GM12878 (cell line): Measurements from ENCODE around the gene SSB. TPM values are rescaled to one million over a fixed set of nuclear protein-coding genes. Genes with fewer than 3 reads are reported as not detected.

Experiments used
- ATAC-seq: fragments of 200-7000 bp; cut with Tn5 transposase; 3 replicates; pipeline ENCODE4 v1.9.1; 2020; ENCODE audit warnings: mild to moderate bottlenecking, moderate library complexity
- BruUV-seq: library from RNA; stranded (reverse); fragments of 400-500 nt; replicated peaks from 2 replicates; lab custom pipeline; 2021; lab: Mats Ljungman, UMichigan
- CTCF ChIA-PET: fragments of 300-600 bp; sonication (Branson Sonifier 250); formaldehyde crosslinking; extraction: SDS; loops from one replicate; lab custom pipeline; 2021; ENCODE audit warnings: inconsistent platforms; lab: Yijun Ruan, JAX
- POLR2A ChIA-PET: fragments of 350-600 bp; formaldehyde crosslinking; extraction: SDS; loops from one replicate; lab custom pipeline; 2021; ENCODE audit warnings: inconsistent platforms; lab: Charles Lee
- RAD21 ChIA-PET: fragments of 300-600 bp; sonication (Branson Sonifier 250); formaldehyde crosslinking; loops from one replicate; lab custom pipeline; 2023; ENCODE audit warnings: antibody characterized with exemption; ENCODE audit not compliant: unreplicated experiment; lab: Charles Lee
- SMC1A ChIA-PET: fragments of 300-600 bp; sonication (Branson Sonifier 250); formaldehyde crosslinking; loops from one replicate; lab custom pipeline; 2023; ENCODE audit not compliant: unreplicated experiment, uncharacterized antibody; lab: Charles Lee
- DNase-seq: peaks from one replicate; pipeline ENCODE4 v3.0.0-alpha.2; 2011; ENCODE audit warnings: low read depth, low spot score
- FAIRE-seq: peaks from 3 replicates; lab custom pipeline; 2011; peaks lifted over from hg19 to GRCh38; lab: Jason Lieb, UNC
- H2AFZ ChIP-seq: 2 replicates; pipeline ENCODE4 v1.6.0; 2011; ENCODE audit warnings: low read depth, low read length, control low read depth; ENCODE audit not compliant: control insufficient read depth
- H3K27ac ChIP-seq: 2 replicates; pipeline ENCODE4 v1.5.1; 2011; ENCODE audit warnings: control low read depth; ENCODE audit not compliant: control insufficient read depth, insufficient read depth
- H3K27me3 ChIP-seq, 2 experiments: replicated peaks in 1 of 2; 2 replicates each; pipeline versions ENCODE4 v1.6.0 to v1.6.1; 2011; ENCODE audit warnings: low read length in 1 of 2; ENCODE audit not compliant: control insufficient read depth in 2 of 2, insufficient read depth in 2 of 2
- H3K36me3 ChIP-seq, 2 experiments: 2 replicates each; pipeline ENCODE4 v1.5.1; 2011; ENCODE audit warnings: low read length in 1 of 2; ENCODE audit not compliant: control insufficient read depth in 2 of 2, insufficient read depth in 2 of 2
- H3K4me1 ChIP-seq: 2 replicates; pipeline ENCODE4 v1.6.1; 2011; ENCODE audit warnings: mild to moderate bottlenecking, low read length, moderate library complexity, mixed read lengths; ENCODE audit not compliant: control insufficient read depth, insufficient read depth
- H3K4me2 ChIP-seq: 2 replicates; pipeline ENCODE4 v1.6.0; 2011; ENCODE audit warnings: control low read depth; ENCODE audit not compliant: control insufficient read depth, insufficient read depth
- H3K4me3 ChIP-seq: fragments of 200-600 bp; sonication (generic); 2 replicates; pipeline ENCODE4 v1.5.1; 2016
- H3K79me2 ChIP-seq: 2 replicates; pipeline ENCODE4 v1.6.0; 2011; ENCODE audit warnings: low read length; ENCODE audit not compliant: control insufficient read depth, insufficient read depth
- H3K9ac ChIP-seq: 2 replicates; pipeline ENCODE4 v1.8.0; 2011; ENCODE audit warnings: low read length, control low read depth, mixed read lengths; ENCODE audit not compliant: control insufficient read depth, insufficient read depth
- H3K9me3 ChIP-seq: replicated peaks from 3 replicates; pipeline ENCODE4 v1.5.1; 2011; ENCODE audit warnings: mild to moderate bottlenecking, low read length; ENCODE audit not compliant: control insufficient read depth, insufficient read depth
- H4K20me1 ChIP-seq: 2 replicates; pipeline ENCODE4 v1.6.0; 2011; ENCODE audit not compliant: control insufficient read depth, insufficient read depth
- CBX3 ChIP-seq: fragments of 200-600 bp; sonication (generic); IDR thresholded peaks from 2 replicates; pipeline ENCODE4 v1.6.1; 2016; ENCODE audit warnings: low read depth, borderline replicate concordance
- CBX5 ChIP-seq: sonication (generic); IDR thresholded peaks from 2 replicates; pipeline ENCODE4 v1.6.1; 2016; ENCODE audit warnings: low read depth, moderate library complexity, mild to moderate bottlenecking, inconsistent platforms
- CEBPB ChIP-seq, 2 experiments: fragments of 150-350 bp in 1 of 2; IDR thresholded peaks; 2 replicates each; pipeline ENCODE4 v1.6.1; 2012 to 2014; ENCODE audit warnings: low read depth in 2 of 2, low read length in 2 of 2, borderline replicate concordance in 1 of 2, inconsistent platforms in 1 of 2
- KDM1A ChIP-seq: fragments of 200-600 bp; sonication (generic); IDR thresholded peaks from 2 replicates; pipeline ENCODE4 v1.6.1; 2016; ENCODE audit warnings: borderline replicate concordance
- MTA3 ChIP-seq: IDR thresholded peaks from 2 replicates; pipeline ENCODE4 v1.6.1; 2012; ENCODE audit warnings: low read length, inconsistent platforms, borderline replicate concordance
- NFYA ChIP-seq: IDR thresholded peaks from 2 replicates; pipeline ENCODE4 v1.6.1; 2011; ENCODE audit warnings: low read depth, mild to moderate bottlenecking, low read length, improper control_type of control experiment, borderline replicate concordance
- NFYB ChIP-seq: IDR thresholded peaks from 2 replicates; pipeline ENCODE4 v1.6.1; 2011; ENCODE audit warnings: low read depth, mild to moderate bottlenecking, low read length, improper control_type of control experiment, moderate library complexity; ENCODE audit not compliant: insufficient read depth
- NKRF ChIP-seq: fragments of 450-650 bp; conservative IDR thresholded peaks from 2 replicates; pipeline ENCODE4 v1.6.1; 2017; ENCODE audit warnings: mild to moderate bottlenecking, moderate library complexity
- NRF1 ChIP-seq: conservative IDR thresholded peaks from 2 replicates; pipeline ENCODE4 v1.6.1; 2011; ENCODE audit warnings: mild to moderate bottlenecking, low read depth, low read length, improper control_type of control experiment
- PAX5 ChIP-seq: IDR thresholded peaks from 2 replicates; pipeline ENCODE4 v1.6.1; 2011; ENCODE audit warnings: low read depth, low read length, borderline replicate concordance
- POLR2AphosphoS5 ChIP-seq: IDR thresholded peaks from 2 replicates; pipeline ENCODE4 v1.6.1; 2011; ENCODE audit warnings: mild to moderate bottlenecking, low read length, inconsistent platforms
- SP1 ChIP-seq: IDR thresholded peaks from one replicate; pipeline ENCODE4 v1.6.1; 2011; ENCODE audit warnings: low read depth, low read length
- SREBF1 ChIP-seq: IDR thresholded peaks from 2 replicates; pipeline ENCODE4 v1.6.1; 2012; ENCODE audit warnings: mild to moderate bottlenecking, low read length
- YBX1 ChIP-seq: fragments of 450-650 bp; IDR thresholded peaks from 2 replicates; pipeline ENCODE4 v1.6.1; 2016; ENCODE audit warnings: antibody characterized with exemption
- ZBTB33 ChIP-seq: fragments of 450-650 bp; IDR thresholded peaks from 2 replicates; pipeline ENCODE4 v1.6.1; 2017; ENCODE audit warnings: mild to moderate bottlenecking
- ZNF384 ChIP-seq: IDR thresholded peaks from 2 replicates; pipeline ENCODE4 v1.6.1; 2012; ENCODE audit warnings: low read depth, mild to moderate bottlenecking, low read length, improper control_type of control experiment, borderline replicate concordance
- WGBS: methylation state at CpG from one replicate; pipeline ENCODE4 v1.1.6; 2016; ENCODE audit warnings: low lambda C conversion rate; ENCODE audit not compliant: insufficient replicate concordance, insufficient coverage; ENCODE audit errors: missing lambda C conversion rate; 5-methylcytosine and 5-hydroxymethylcytosine counted together
- in situ Hi-C: fragments of 300-500 bp; cut with MboI; formaldehyde crosslinking; loops from 9 replicates; pipeline ENCODE4 v1.14.3; 2018; ENCODE audit warnings: mixed read lengths
- intact Hi-C: fragments of 100-400 bp; cut with micrococcal nuclease; formaldehyde crosslinking; loops from one replicate; pipeline ENCODE4 v1.14.2; 2022; ENCODE audit not compliant: unreplicated experiment
- polyA plus RNA-seq, 11 experiments: library from polyadenylated mRNA; depleted of rRNA in 4 of 11; unstranded in 6 of 11; stranded (reverse) in 5 of 11; fragments of >200 nt; fragmentation: Nextera tagmentation in 4 of 11; fragmentation: Illumina TruSeq in 1 of 11; extraction: Ambion mirVana in 4 of 11; extraction: Trizol in 1 of 11; gene quantifications; 1 replicate in 1 of 11; 2 replicates in 10 of 11; pipeline versions ENCODE4 v1.2.1 to v1.2.3, GENCODE V29; 2011 to 2016; ENCODE audit warnings: inconsistent platforms in 2 of 11, missing spikeins in 2 of 11, low read depth in 1 of 11
- total RNA-seq, 4 experiments: library from RNA; depleted of rRNA in 3 of 4; stranded (reverse); fragments of >200 nt in 3 of 4; fragmentation: Illumina TruSeq in 1 of 4; extraction: Trizol in 1 of 4; gene quantifications; 2 replicates each; pipeline versions ENCODE4 v1.2.1 to v1.2.3, GENCODE V29; 2013 to 2021
- TF ChIP-seq, protein P1 (sequence below): fragments of 450-650 bp; IDR thresholded peaks from 2 replicates; pipeline ENCODE4 v1.6.1; 2016; ENCODE audit warnings: mild to moderate bottlenecking
- TF ChIP-seq, protein P2 (sequence below): fragments of 450-650 bp; IDR thresholded peaks from 2 replicates; pipeline ENCODE4 v1.6.1; 2017; ENCODE audit warnings: antibody characterized with exemption, mild to moderate bottlenecking, moderate library complexity

Gene SSB
- total and polyA plus RNA-seq, 10 of the 15 experiments (the other 5 are each of a cell fraction or from before 2014, with no cell fraction given), result 103 to 313 (median 200) TPM

DNA sequence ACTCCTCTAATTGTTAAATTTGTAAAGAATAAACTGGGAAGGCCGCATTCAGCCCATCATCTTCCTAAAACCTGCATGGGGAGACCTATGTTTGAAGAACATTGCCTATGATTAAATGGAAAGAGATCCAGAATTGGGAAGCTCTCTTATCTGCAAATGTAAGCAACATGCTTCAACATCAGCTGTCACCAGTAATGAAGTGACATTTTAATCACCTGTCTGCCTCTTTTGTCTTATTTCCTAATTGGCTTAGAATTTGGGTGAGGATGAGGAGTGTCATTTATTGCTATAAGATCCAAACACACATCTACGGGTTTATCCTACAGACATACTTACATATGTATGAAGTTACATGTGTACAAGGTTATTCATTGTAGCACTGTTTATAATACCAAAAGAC, 26.0 kb upstream of the SSB start:
- RAD21 ChIA-PET, result no interaction called here
- Histone ChIP-seq H3K36me3 (no peaks in the 10 kb centered on the region), H4K20me1 (no peaks in the 10 kb centered on the region), H3K27ac (no peak overlapping the region), H3K4me1 (no peaks in the 10 kb centered on the region; the same call in 1 of the 2 replicates), H3K4me2 (no peak overlapping the region), H3K9ac (no peak overlapping the region), H3K4me3 (no peak overlapping the region), H3K27me3 (peaks cover 0 to 7% of the 10 kb centered on the region in 2 experiments; a peak in 1 of 4 replicates), H2AFZ (no peak overlapping the region), H3K79me2 (no peaks in the 10 kb centered on the region), H3K9me3 (no peaks in the 10 kb centered on the region; the same call in 2 of the 3 replicates)
- in situ Hi-C loops, result no loop called here
- 97% methylated on average over 2 of the region's 2 CpGs for WGBS
- DNase-seq (no peak), ATAC-seq (no peak), FAIRE-seq (no peak)
- POLR2A ChIA-PET, result no interaction called here
- BruUV-seq, result no TSS peak
- CTCF ChIA-PET, result no interaction called here
- intact Hi-C loops, result no loop called here
- SMC1A ChIA-PET, result interaction anchor here (1.0 to 1.3 kb wide), 2 partner anchors 12 to 18 kb away, joined by 4 to 5 read pairs; no protein-coding TSS in a partner anchor
- TF ChIP-seq ZNF384, result no peak
- TF ChIP-seq NRF1, result no peak
- TF ChIP-seq POLR2AphosphoS5, result no peak
- TF ChIP-seq CEBPB (IDR thresholded peaks at IDR 0.05; ENCODE audit: borderline replicate concordance in 1 of 2, low read depth in 2 of 2, low read length in 2 of 2), result no peak
- no peak for TF ChIP-seq NFYB
- no peak for TF ChIP-seq NKRF
- TF ChIP-seq, protein P1, sequence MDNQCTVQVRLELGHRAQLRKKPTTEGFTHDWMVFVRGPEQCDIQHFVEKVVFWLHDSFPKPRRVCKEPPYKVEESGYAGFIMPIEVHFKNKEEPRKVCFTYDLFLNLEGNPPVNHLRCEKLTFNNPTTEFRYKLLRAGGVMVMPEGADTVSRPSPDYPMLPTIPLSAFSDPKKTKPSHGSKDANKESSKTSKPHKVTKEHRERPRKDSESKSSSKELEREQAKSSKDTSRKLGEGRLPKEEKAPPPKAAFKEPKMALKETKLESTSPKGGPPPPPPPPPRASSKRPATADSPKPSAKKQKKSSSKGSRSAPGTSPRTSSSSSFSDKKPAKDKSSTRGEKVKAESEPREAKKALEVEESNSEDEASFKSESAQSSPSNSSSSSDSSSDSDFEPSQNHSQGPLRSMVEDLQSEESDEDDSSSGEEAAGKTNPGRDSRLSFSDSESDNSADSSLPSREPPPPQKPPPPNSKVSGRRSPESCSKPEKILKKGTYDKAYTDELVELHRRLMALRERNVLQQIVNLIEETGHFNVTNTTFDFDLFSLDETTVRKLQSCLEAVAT, result no peak
- TF ChIP-seq SP1, result no peak
- no peak for TF ChIP-seq KDM1A
- no peak for TF ChIP-seq CBX5
- TF ChIP-seq MTA3, result no peak
- TF ChIP-seq SREBF1, result no peak
- no peak for TF ChIP-seq ZBTB33
- TF ChIP-seq YBX1, result no peak
- TF ChIP-seq CBX3, result no peak
- no peak for TF ChIP-seq NFYA
- TF ChIP-seq PAX5, result no peak
- TF ChIP-seq, protein P2, sequence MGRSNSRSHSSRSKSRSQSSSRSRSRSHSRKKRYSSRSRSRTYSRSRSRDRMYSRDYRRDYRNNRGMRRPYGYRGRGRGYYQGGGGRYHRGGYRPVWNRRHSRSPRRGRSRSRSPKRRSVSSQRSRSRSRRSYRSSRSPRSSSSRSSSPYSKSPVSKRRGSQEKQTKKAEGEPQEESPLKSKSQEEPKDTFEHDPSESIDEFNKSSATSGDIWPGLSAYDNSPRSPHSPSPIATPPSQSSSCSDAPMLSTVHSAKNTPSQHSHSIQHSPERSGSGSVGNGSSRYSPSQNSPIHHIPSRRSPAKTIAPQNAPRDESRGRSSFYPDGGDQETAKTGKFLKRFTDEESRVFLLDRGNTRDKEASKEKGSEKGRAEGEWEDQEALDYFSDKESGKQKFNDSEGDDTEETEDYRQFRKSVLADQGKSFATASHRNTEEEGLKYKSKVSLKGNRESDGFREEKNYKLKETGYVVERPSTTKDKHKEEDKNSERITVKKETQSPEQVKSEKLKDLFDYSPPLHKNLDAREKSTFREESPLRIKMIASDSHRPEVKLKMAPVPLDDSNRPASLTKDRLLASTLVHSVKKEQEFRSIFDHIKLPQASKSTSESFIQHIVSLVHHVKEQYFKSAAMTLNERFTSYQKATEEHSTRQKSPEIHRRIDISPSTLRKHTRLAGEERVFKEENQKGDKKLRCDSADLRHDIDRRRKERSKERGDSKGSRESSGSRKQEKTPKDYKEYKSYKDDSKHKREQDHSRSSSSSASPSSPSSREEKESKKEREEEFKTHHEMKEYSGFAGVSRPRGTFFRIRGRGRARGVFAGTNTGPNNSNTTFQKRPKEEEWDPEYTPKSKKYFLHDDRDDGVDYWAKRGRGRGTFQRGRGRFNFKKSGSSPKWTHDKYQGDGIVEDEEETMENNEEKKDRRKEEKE, result no peak
